ENCODE results near the gene CCDC50. TPM values are rescaled to one million over a fixed set of nuclear protein-coding genes. Genes with fewer than 3 reads are reported as not detected.

Gene CCDC50
- total and polyA plus RNA-seq, 2 of the 8 experiments (the other 6 are each of a cell fraction or from before 2014, with no cell fraction given), result 7.3 to 19.2 TPM

DNA sequence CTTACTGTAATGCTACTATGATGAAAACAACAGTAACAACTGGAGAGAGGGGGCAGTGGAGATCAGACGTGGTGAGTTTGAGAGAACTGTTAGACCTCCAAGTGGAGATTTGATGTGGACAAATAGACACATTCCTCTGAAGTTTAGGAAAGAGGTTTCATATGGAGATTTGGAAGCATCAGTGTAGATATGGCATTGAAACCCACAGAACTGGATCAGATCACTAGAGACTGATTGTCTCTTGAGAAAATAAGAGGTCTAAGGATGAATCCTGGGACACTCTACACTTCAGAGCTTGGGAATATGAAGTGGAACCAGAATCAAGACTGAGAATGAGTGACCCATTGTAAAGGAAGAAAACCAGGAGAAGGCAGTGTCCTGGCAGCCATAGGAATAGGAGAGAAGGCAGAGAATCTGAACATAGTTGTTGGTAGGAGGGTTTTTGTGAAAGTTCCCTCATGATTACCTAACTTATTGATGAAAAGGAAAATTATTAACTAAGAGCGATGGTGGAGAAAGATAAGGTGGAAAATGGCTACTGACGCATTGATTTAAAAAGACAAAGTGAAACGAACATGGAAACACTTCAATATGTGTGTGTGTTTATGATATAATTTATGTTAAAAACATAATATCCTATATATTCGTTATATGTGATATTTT is 102.1 kb downstream of the CCDC50 start:
- Histone ChIP-seq H3K23ac (ENCODE audit: insufficient read length) (no peak overlapping the region), H2AFZ (ENCODE audit: low read length) (no peak overlapping the region), H2BK120ac (replicated peaks; ENCODE audit: low read depth, low read length) (no peak overlapping the region), H3K4me2 (ENCODE audit: insufficient read depth in 1 of 2, low read depth in 2 of 2, low read length in 2 of 2) (no peak overlapping the region), H2BK20ac (ENCODE audit: low read length) (no peak overlapping the region), H3K4ac (replicated peaks; ENCODE audit: insufficient read length, low read depth, low read length) (no peak overlapping the region), H4K91ac (replicated peaks; ENCODE audit: insufficient read length, low read length) (no peak overlapping the region), H4K8ac (ENCODE audit: extremely low read depth, insufficient read depth, low read length) (no peak overlapping the region), H2BK12ac (ENCODE audit: low read depth, low read length) (no peak overlapping the region), H3K56ac (replicated peaks; ENCODE audit: insufficient read length, low read depth, low read length) (no peak overlapping the region), H3K4me3 (ENCODE audit: extremely low read depth in 1 of 4, insufficient read depth in 2 of 4, low read depth in 3 of 4, low read length in 4 of 4) (no peak overlapping the region), H4K5ac (ENCODE audit: insufficient read length, low read depth, low read length) (no peak overlapping the region), H3K79me1 (ENCODE audit: low read depth, low read length) (no peaks in the 10 kb centered on the region), H3K9me3 (ENCODE audit: insufficient read depth in 2 of 2, low read depth in 1 of 2, low read length in 1 of 2) (peaks cover 0 to 3% of the 10 kb centered on the region in 2 experiments; a peak in 1 of 4 replicates), H3K4me1 (replicated peaks in 1 of 4; ENCODE audit: control insufficient read depth in 3 of 4, insufficient read depth in 4 of 4, low read length in 3 of 4) (no peaks in the 10 kb centered on the region), H2BK5ac (ENCODE audit: low read depth, low read length) (no peak overlapping the region), H3K27ac (ENCODE audit: low read depth, low read length) (no peak overlapping the region), H3K9ac (replicated peaks in 1 of 4; ENCODE audit: extremely low read depth in 1 of 4, low read depth in 3 of 4, low read length in 3 of 4) (no peak overlapping the region), H3K79me2 (ENCODE audit: control insufficient read depth in 1 of 2, insufficient read depth in 2 of 2, low read length in 2 of 2) (no peaks in the 10 kb centered on the region), H3K36me3 (ENCODE audit: control insufficient read depth in 2 of 4, insufficient read depth in 4 of 4, low read length in 3 of 4) (no peaks in the 10 kb centered on the region), H3K23me2 (ENCODE audit: low read depth, low read length) (no peaks in the 10 kb centered on the region), H3K14ac (ENCODE audit: insufficient read length) (no peak overlapping the region), H3K18ac (ENCODE audit: extremely low read depth, low read length) (no peak overlapping the region), H4K20me1 (replicated peaks in 1 of 2; ENCODE audit: control insufficient read depth in 1 of 2, insufficient read depth in 2 of 2, low read length in 2 of 2) (no peaks in the 10 kb centered on the region), H3K27me3 (replicated peaks in 1 of 4; ENCODE audit: control insufficient read depth in 3 of 4, extremely low read depth in 1 of 4, insufficient read depth in 3 of 4, low read length in 3 of 4) (no peaks in the 10 kb centered on the region), H2AK5ac (ENCODE audit: low read depth, low read length) (no peak overlapping the region), H2BK15ac (ENCODE audit: low read length) (no peak overlapping the region)
- CTCF ChIA-PET (ENCODE audit: partially characterized antibody), result interaction anchor here (0.7 to 1.0 kb wide), 2 partner anchors 13 to 1014 kb away, joined by 3 to 5 read pairs; no protein-coding TSS in a partner anchor
- 84% methylated on average over 5 of the region's 5 CpGs; no CpG with 5 or more reads in 1 of the 2 experiments for WGBS, 2 experiments (ENCODE audit: extremely low coverage in 1 of 2, insufficient coverage in 1 of 2, insufficient read length in 1 of 2, insufficient replicate concordance in 2 of 2, low coverage in 1 of 2, low lambda C conversion rate in 2 of 2, missing lambda C conversion rate in 1 of 2)
- FAIRE-seq, result no peak
- POLR2A ChIA-PET (ENCODE audit: partially characterized antibody), result no interaction called here
- no peak for DNase-seq (ENCODE audit: low read depth in 1 of 2, low spot score in 2 of 2)
- no peak for TF ChIP-seq SIX5 (IDR thresholded peaks at IDR 0.05; ENCODE audit: low read depth, low read length)
- TF ChIP-seq ASH2L (IDR thresholded peaks at IDR 0.05; ENCODE audit: low read length), result no peak
- TF ChIP-seq GTF2F1 (IDR thresholded peaks at IDR 0.05; ENCODE audit: borderline replicate concordance, low read depth, low read length), result no peak
- no peak for TF ChIP-seq RBBP5 (IDR thresholded peaks at IDR 0.05; ENCODE audit: borderline replicate concordance, low read depth, low read length)
- no peak for TF ChIP-seq EZH2 (IDR thresholded peaks at IDR 0.05; ENCODE audit: low read depth, low read length, severe bottlenecking)
- no peak for TF ChIP-seq RAD21 (IDR thresholded peaks at IDR 0.05 in 1 of 2, conservative IDR thresholded peaks at IDR 0.05 in 1 of 2; ENCODE audit: low read depth in 2 of 2, low read length in 2 of 2)
- TF ChIP-seq, protein P1, sequence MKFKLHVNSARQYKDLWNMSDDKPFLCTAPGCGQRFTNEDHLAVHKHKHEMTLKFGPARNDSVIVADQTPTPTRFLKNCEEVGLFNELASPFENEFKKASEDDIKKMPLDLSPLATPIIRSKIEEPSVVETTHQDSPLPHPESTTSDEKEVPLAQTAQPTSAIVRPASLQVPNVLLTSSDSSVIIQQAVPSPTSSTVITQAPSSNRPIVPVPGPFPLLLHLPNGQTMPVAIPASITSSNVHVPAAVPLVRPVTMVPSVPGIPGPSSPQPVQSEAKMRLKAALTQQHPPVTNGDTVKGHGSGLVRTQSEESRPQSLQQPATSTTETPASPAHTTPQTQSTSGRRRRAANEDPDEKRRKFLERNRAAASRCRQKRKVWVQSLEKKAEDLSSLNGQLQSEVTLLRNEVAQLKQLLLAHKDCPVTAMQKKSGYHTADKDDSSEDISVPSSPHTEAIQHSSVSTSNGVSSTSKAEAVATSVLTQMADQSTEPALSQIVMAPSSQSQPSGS (IDR thresholded peaks at IDR 0.05; ENCODE audit: low read length), result no peak
- TF ChIP-seq TBP (IDR thresholded peaks at IDR 0.05; ENCODE audit: low read depth, low read length), result no peak
- TF ChIP-seq TAF1 (IDR thresholded peaks at IDR 0.05; ENCODE audit: low read depth, low read length), result no peak
- TF ChIP-seq YY1 (IDR thresholded peaks at IDR 0.05; ENCODE audit: low read depth, low read length), result no peak
- TF ChIP-seq KDM5A (IDR thresholded peaks at IDR 0.05; ENCODE audit: low read length), result no peak
- TF ChIP-seq SIRT6 (IDR thresholded peaks at IDR 0.05; ENCODE audit: low read length), result no peak

Data from H1 (cell line).